Measurements from ENCODE around the gene MEIS1.

The MEIS1 gene

DNA sequence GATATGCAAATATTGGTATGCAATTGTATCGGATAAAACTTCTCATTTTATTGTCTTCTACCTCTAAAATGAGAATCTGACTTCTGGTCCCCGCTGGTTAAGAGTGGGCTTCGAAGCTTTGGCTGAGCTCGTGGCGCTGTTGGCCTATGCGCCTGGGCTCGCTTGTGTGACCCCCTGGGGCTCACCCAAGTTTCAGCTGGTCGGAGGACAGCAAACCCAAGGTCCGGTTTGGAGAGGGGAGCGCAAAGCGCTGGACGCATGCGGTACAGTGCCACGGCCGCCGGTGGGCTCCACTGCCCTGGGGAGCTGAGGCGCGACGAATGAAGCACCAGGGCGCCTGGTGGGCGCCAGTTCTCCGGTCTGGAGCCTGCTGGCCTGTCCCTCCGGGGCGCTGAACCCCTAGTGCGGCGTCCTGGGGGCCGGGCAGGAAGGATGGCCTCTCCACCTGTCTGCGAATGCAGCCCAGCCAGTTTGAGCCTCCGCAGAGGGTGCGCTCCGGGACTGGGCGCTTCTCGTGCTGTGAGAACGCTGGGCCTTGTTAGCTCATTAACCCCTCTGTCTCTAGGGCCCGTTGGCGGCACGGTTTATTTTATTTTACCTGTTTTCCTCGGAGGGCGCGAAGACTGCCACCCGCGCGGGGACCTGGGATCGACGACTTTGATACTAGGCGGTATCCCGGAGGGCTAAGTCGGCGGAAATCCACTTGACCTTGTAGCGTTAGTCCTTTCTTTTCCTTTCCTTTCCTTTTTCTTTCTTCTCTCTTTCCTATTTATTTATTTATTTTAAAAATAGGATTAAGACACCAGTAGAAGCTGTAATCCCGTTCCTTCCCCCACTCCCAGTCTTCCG is 10.4 kb downstream of the MEIS1 start:
- DNase-seq, result no peak

DNA sequence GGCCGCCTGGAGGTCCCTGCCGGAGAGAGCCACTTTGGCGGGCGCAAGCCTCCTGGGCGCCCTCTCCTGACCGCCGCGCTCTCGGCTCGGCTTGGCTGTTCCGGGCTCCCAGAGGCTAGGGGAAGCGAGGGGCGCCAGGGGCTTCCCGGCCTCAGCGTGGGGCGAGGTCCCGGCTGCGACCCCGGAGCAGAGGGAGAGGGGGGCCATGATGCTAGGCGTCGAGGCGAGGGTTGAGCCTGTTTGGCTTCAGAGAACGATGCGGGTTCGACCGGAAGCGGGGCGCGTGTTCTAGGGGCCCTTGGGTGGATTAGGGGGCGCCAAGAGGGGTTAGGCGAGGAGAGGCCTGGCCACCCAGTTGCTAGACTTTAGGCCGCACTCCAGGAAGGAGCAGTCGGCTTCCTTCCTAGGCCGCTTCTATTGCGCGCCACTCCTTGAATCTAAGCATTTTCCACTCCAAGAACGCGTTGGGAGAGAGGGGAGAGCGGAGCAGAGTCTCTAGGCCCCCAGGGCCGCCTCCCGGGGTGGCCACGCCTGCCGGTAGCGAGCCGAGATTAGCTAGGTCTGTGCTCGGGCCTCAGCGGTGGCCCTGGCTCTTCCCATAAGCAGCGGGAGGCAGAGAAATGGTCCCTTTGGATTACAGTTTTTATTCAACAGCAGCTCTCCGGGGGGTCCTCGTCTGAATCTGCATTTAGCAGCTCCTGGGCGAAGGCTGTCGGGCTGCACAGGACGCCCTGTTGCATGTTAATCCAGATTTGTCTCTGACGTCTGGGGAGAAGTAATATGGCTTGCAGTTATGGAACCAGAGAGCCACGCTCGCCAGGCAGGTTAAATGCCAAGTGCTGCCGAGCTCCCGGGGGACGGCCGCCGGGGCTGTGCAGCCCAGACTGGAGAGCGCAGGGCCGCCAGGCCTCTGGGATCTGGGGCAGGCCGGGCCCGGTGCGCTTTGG is 11.3 kb downstream of the MEIS1 start:
- no peak for DNase-seq

- DNase-seq, result no peak
These were observed 12.0 kb downstream of the MEIS1 start for GRCh38 chr2:66446941-66447340.

- no peak for DNase-seq
These were observed 12.8 kb downstream of the MEIS1 start for GRCh38 chr2:66447677-66448076.

- no peak for DNase-seq
These were observed 13.4 kb downstream of the MEIS1 start for GRCh38 chr2:66448136-66448991.

GRCh38 chr2:66452214-66452613 is 17.3 kb downstream of the MEIS1 start:
- no peak for DNase-seq

DNA sequence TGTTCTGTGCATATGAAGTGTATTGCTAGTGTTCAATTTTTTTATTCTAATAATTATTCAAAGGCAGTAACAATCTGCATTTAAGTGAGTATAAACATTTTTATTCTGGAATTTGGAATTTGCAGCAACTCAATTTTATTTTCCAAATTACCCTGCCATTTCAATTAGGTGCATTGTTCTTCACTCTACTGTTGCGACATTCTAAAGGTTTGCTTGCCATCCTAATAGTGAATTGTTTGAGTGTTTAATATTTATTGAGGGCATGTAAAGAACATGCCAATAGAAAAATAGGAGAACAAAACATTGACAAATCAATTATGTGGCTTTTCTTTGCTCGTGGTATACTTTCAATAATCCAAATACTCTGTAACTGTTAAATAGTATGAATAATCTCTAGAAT is 18.0 kb downstream of the MEIS1 start:
- DNase-seq, result no peak

DNA sequence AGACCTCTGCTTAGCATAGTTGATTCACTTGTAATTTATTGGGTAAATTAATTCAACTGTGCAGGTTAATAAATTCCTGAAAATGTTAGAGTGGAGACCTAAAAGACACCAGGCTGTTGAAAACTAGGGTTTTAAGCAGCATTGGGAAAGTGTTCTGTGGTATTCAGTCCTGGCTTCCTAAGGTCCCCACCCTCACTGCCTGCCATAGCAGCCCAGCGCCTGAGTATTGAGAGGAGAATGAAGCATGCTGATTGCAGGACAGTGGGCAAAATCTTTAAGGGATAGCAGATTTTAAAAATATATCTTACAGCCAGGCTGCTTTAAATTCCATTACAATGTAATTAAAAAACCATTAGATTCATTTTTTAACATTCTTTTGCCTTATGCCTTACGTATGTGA is 20.6 kb downstream of the MEIS1 start:
- no peak for DNase-seq

DNA sequence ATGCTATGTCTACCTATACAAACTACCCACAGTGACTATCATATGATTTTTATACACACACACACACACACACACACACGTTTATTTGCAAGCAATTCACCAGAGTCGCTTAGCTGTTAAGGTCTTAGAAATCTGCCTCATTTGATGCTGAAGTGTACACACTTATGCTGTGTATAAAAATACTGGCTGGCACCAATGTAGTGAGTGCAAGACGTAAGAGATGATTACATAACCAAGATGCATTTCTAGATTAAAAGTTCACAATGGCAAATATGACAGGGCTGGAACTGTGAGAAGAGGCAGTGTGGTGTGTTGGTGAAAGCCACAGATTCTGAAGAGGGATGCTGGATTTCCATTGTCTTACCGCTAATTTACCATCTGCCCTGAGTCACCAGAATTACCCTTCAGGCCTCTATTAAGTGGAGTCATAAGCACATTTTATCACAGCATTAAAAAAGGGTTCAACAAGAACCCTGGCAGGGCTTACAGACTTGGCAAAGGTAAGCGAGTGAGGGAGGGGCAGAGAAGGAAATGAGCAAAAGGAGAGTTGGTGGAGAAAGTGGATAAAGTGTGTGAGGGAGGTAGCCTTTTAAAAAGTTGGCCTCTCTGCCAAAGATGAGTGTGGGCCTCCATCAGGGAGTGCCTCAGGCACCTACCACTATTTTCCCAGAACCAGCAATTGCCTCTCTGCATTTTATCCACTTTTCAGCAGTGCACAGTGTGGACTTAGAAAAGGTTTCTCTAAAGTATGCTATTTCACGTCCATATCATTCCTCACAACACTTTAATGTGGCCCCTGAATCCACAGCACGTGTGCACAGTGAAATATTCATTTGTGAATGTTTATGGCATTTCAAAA is 21.5 kb downstream of the MEIS1 start:
- DNase-seq, result no peak

DNA sequence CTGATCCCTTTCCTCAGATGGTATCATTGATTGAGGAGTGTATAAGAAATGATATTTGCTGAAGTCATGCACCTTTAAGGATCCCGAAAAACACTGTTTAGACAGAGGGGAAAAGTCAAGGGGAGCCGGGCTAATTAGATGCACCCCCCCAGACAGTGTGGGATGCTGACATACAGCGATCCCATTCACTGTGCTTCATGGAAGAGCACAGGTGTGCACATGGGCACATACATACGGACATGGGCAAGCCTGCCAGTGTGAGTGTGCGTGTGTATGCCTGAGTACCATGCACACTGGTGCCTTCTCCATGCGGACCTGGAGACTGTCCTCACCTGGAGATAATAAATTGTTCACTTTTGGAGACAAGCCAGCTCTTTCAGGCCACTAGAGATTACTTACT is 22.6 kb downstream of the MEIS1 start:
- no peak for DNase-seq

DNA sequence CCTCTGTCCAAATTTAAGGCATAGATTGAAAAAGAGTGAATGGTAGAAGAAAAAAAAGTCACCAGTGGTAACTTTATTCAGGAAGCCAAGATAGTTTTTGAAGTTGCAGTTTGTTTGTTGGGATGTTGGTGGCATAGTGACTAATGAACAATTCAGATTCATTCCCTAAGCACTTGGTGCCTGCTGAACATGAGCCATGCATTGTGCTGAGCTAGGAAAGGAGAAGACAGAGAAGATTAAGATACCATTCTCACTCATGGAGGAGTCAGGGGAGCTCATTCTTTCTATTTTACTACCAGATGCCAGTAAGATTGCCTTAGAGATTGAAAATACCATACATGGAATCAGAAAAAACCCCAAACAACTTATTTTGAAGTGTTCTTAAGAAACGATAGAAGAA is 25.1 kb downstream of the MEIS1 start:
- no peak for DNase-seq

DNA sequence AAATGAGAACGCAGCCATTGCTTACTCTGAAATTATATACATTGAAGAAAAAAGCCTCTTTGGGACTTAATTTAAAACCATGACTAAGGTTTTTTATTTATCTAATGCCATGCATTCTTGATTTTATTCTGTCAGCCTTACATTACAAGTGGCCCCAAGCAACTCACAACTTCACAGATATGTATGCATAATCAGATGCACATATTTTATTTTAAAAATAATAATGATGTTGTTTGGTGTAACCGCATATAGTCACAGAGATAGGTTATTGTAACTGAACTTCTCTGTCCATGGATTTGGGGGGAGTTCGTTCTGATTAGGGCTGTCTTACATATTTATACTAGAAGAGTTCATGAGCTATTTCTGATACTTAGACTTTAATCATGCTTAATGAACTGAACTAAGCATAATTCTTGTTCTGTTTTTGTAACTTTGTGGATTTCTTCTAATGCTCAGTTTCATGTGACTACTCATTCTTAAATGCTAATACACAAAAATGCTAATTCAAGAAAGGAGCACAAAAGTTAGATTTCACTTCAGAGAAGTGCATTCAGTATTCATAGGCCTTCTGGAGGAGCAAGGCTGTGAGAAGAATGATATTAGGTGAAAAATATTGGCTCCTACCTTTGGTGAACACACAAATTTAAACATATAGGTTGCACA is 26.2 kb downstream of the MEIS1 start:
- DNase-seq, result no peak

DNA sequence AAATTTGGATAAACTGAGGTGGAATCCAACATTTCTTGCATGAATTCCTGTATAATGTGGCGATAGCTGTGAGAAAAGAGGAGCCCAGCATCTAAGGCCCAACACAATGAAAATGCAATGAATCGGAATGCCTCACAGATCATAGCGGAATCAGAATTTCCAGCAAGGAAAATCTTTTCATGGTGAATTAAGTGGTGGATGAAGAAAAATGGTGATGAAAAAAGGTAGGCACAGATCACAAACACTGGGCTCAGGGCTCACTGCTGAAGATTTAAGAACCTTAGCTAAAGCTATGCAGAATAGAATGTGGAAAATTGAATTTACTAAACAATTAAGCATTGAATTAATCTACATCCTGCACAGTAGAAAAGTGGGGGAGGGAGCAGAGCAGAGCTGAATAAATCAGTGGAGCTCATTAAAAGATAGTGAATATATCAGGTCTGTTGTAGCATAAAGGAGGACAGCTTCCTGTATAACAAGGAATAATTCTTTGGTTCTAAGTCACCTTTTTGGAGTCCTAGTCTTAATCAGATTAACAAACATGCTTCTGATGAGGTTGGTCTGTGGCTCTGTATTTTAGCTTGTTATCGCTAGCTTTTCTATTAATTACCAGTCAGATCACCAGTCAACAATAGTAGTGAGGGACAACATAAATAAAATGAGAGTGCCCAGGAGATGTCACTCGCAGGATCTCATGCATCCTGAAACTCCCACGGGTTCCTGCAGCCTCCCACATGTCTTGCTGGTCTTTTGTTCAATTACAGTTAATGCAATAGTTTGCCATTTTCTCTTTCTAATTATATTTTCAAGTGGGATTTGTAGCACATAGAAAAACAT is 27.0 kb downstream of the MEIS1 start:
- DNase-seq, result no peak

GRCh38 chr2:66462501-66462825 is 27.5 kb downstream of the MEIS1 start:
- no peak for DNase-seq

DNA sequence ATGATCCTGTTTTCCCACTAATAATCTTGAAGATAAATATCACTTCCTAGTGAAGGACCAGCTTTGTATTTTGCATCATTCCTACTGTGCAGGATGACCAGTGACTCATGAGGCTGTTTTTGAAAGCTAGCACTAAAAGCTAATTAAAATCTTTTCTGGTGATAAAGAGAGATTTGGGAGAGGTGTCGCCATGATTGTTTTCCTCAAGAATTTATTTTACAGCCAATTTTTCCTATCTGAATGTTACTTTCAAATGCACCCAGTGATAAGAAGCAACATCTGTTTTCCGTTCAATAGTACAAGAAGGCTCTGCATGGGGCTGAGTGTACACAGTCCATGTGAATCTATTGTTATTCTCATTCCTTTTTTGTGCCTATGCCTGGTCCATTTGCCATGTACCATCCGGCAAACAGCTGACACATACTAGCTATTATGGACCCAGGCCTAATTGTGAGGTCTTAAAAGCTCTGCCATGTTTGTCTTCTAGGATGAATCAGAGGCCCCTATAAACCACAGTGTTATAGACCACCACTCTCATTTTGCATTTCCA is 28.4 kb downstream of the MEIS1 start:
- DNase-seq, result no peak

DNA sequence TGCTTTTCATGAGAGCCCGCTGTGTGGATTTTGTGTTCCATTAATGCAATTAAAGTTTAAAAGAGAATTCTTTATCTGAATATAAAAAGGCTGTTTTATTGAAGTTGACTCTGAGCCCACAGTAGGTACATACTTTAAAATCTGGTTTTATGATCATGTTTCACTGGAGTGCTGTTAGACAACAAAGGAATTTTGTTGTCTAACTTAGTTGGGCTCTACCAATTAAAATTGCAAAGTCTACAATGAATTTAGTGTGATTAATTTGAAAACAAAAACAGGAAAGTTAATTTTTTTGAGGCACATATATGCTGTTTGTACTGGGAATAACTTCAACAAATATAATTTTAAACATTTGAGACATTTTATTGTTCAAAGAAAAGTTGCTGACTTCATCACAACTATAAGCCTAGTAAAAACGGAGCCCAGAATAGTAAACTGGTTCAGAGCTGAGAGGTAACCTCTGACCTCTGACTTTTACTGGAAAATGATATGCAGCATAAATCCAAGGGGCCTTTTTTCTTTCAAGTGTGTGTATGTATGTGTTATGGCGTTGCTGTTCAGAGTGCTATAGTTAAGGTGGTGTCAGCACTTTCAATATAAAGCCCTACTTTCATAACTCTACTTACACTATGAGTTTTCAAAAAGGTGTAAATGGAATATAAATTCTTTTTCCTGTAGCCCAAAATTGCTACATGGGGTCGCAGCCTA is 30.2 kb downstream of the MEIS1 start:
- DNase-seq, result no peak

DNA sequence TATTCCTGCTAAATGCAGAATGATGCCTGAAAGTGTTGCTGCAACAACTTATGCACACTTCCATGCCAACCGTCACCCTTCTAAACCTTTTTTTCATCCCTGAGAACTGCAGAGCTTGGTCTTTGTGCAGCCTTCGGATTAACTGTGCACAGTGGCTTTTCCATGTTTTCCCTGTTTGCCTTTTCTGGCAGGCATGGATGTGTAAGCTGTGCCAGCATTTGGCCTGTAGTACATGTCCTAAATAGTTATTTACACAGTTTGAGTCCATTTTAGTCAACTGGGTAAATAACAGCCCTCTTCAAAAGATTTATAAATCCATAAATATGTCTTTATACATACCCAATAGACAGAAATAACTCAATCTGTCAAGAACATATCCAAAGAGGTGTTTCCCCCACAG is 31.5 kb downstream of the MEIS1 start:
- no peak for DNase-seq

DNA sequence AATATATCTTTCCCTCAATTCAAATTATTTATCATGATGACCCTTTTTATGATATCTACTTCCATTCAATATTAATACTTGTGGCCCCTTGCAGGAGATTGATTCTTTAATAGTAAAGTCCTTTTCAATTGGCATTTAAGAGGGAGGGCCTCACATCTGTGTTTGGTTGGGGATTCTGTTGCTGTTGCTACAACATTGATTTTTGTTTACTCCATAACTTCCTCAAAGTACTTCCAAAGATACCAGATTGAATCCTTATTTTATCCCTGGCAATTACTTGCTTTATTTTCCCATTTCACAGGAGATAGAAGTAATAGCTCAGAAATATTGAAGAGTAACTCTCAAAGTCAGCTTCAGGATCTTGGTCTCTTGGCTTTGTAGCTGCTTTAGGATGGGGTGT is 32.8 kb downstream of the MEIS1 start:
- no peak for DNase-seq

- DNase-seq, result no peak
These were observed 34.4 kb downstream of the MEIS1 start for GRCh38 chr2:66469214-66469902.

Measured in cortex of kidney (tissue), 1 donor.